GM12892 (cell line): Measurements from ENCODE around the gene SYN1.

Experiments used
- POLR2A ChIP-seq: IDR thresholded peaks from 2 replicates; pipeline ENCODE4 v1.6.1; 2011; ENCODE audit warnings: low read depth, low read length, control low read depth
- POLR2AphosphoS5 ChIP-seq: IDR thresholded peaks from 2 replicates; pipeline ENCODE4 v1.6.1; 2011; ENCODE audit warnings: low read depth, low read length, control low read depth
- TAF1 ChIP-seq: IDR thresholded peaks from 2 replicates; pipeline ENCODE4 v1.6.1; 2011; ENCODE audit warnings: low read depth, mild to moderate bottlenecking, control low read depth, low read length, borderline replicate concordance

GRCh38 chrX:47587906-47588735 is 31.5 kb downstream of the SYN1 start:
- TF ChIP-seq POLR2A (no peak), TAF1 (no peak), POLR2AphosphoS5 (no peak)
